Right atrium auricular region (tissue), 2 donors: ENCODE results near the gene BANF1. TPM values are rescaled to one million over a fixed set of nuclear protein-coding genes. Genes with fewer than 3 reads are reported as not detected.

Source experiments
- DNase-seq: peaks from one replicate; pipeline ENCODE4 v3.0.0-alpha.2; 2019; ENCODE audit warnings: low spot score
- H3K27ac ChIP-seq, 2 donors: fragments of 200-600 bp; sonication (generic); 1 replicate in 1 of 2; 2 replicates in 1 of 2; pipeline ENCODE4 v1.5.1; 2016 to 2019
- H3K27me3 ChIP-seq, 2 donors: fragments of 200-600 bp; sonication (generic); one replicate each; pipeline versions ENCODE4 v1.5.1 to v1.6.0; 2017 to 2019
- H3K36me3 ChIP-seq: fragments of 200-600 bp; sonication (generic); one replicate; pipeline ENCODE4 v1.5.1; 2016
- H3K4me1 ChIP-seq, 2 donors: fragments of 200-600 bp; sonication (generic); one replicate each; pipeline versions ENCODE4 v1.5.1 to v1.6.0; 2017 to 2019
- H3K4me3 ChIP-seq, 2 donors: fragments of 200-600 bp; sonication (generic); 1 replicate in 1 of 2; 2 replicates in 1 of 2; pipeline ENCODE4 v1.5.1; 2017 to 2019; ENCODE audit warnings: mild to moderate bottlenecking in 1 of 2, moderate library complexity in 1 of 2
- H3K9me3 ChIP-seq, 2 donors: fragments of 200-600 bp; sonication (generic); one replicate each; pipeline ENCODE4 v1.5.1; 2019
- total RNA-seq, 2 donors: library from RNA; depleted of rRNA; stranded (reverse); fragments of >200 nt; gene quantifications; one replicate each; pipeline ENCODE4 v1.1.0, GENCODE V29; 2016
- TF ChIP-seq, protein P1 (sequence below), 2 donors: fragments of 200-600 bp; sonication (generic); IDR thresholded peaks; one replicate each; pipeline ENCODE4 v1.5.1; 2019; ENCODE audit warnings: antibody characterized with exemption in 2 of 2

BANF1 gene
- total RNA-seq, 2 donors from 2014 or later = 66.6 to 85.5 TPM

DNA sequence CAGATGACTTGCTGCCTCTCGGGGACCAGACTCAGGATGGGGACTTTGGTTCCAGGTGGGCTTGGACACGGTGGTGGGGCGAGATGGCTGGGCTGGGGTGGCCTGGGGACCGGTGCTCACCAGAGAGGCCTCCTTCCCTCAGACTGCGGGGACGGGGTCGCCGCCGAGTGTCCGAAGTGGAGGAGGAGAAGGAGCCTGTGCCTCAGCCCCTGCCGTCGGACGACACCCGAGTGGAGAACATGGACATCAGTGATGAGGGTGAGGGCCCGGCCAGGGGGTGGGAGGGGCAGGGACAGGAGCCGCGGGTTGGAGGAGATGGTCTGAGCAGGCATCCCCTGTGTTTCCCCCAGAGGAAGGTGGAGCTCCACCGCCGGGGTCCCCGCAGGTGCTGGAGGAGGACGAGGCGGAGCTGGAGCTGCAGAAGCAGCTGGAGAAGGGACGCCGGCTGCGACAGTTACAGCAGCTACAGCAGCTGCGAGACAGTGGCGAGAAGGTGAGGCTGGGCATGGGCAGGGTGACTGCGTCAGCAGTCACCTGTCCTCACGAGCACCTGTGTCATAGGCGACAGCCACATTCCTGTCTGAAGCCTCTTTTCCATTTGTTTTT, 34.9 kb upstream of the BANF1 start:
- Histone ChIP-seq H3K27me3 (no peaks in the 10 kb centered on the region), H3K27ac (no peak overlapping the region), H3K36me3 (peaks cover 67% of the 10 kb centered on the region), H3K4me1 (peaks cover 0 to 15% of the 10 kb centered on the region in 2 donors), H3K4me3 (no peak overlapping the region), H3K9me3 (no peaks in the 10 kb centered on the region)
- DNase-seq = no peak
- TF ChIP-seq, protein P1, sequence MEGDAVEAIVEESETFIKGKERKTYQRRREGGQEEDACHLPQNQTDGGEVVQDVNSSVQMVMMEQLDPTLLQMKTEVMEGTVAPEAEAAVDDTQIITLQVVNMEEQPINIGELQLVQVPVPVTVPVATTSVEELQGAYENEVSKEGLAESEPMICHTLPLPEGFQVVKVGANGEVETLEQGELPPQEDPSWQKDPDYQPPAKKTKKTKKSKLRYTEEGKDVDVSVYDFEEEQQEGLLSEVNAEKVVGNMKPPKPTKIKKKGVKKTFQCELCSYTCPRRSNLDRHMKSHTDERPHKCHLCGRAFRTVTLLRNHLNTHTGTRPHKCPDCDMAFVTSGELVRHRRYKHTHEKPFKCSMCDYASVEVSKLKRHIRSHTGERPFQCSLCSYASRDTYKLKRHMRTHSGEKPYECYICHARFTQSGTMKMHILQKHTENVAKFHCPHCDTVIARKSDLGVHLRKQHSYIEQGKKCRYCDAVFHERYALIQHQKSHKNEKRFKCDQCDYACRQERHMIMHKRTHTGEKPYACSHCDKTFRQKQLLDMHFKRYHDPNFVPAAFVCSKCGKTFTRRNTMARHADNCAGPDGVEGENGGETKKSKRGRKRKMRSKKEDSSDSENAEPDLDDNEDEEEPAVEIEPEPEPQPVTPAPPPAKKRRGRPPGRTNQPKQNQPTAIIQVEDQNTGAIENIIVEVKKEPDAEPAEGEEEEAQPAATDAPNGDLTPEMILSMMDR (IDR thresholded peaks at IDR 0.05) = no peak

DNA sequence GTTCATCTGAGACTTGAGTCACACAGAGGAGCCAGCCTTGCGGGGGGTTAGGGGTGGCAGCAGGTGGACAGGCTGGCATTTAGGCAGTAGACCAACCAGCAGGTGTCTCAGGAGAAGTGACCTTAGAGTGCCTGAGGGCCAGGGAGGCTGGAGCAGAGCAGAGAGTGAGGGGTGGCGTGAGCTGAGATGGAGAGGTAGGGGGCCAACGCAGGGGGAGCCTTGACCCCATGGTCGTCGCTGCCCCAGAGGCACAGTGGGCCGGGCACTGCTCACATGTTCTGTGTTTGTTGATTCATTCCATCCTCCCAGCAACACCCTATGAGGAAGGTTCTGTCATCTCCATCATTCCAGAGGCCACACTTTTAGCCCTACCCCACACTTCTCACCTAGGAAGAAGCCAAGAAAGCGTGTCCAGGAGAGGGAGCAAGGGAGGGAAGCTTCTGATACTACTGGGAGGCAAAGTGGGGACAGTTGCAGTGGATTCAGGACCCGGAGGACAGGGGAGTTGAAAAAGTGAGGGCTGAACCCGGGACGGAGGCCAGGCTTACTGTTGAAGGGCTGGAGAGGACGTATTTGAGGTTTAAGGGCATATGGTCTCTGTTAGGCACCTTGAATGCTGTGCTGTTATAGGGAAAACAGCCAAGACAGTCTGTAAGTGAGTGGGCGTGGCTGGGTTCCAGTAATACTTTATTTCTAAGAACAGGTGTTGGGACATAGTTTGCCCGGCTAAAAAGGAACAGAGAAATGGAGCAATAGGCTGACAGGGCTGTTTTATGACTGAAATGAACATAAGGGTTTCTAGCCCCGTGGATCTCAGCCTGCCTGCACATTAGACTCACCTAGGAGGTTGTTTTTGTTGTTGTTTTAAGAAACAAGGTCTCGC, 33.5 kb upstream of the BANF1 start:
- DNase-seq = no peak
- H3K4me1 ChIP-seq = peaks cover 0 to under 1% of the 10 kb centered on the region in 2 donors
- H3K27me3 ChIP-seq = no peaks in the 10 kb centered on the region
- peaks cover 68% of the 10 kb centered on the region for H3K36me3 ChIP-seq
- no peak overlapping the region for H3K4me3 ChIP-seq
- H3K27ac ChIP-seq = no peak overlapping the region
- H3K9me3 ChIP-seq = no peaks in the 10 kb centered on the region
- TF ChIP-seq, protein P1 (IDR thresholded peaks at IDR 0.05) = no peak

GRCh38 chr11:65972116-65972515, 30.2 kb upstream of the BANF1 start:
- Histone ChIP-seq H3K4me3 (no peak overlapping the region), H3K36me3 (peaks cover 50% of the 10 kb centered on the region), H3K27ac (no peak overlapping the region), H3K9me3 (no peaks in the 10 kb centered on the region), H3K4me1 (no peaks in the 10 kb centered on the region), H3K27me3 (no peaks in the 10 kb centered on the region)
- DNase-seq = no peak
- TF ChIP-seq, protein P1 (IDR thresholded peaks at IDR 0.05) = no peak

GRCh38 chr11:65973439-65974110, 28.7 kb upstream of the BANF1 start:
- TF ChIP-seq, protein P1 (IDR thresholded peaks at IDR 0.05) = no peak
- no peaks in the 10 kb centered on the region for H3K9me3 ChIP-seq
- no peak overlapping the region for H3K27ac ChIP-seq
- DNase-seq = no peak
- H3K4me3 ChIP-seq = no peak overlapping the region
- H3K27me3 ChIP-seq = no peaks in the 10 kb centered on the region
- H3K4me1 ChIP-seq = no peaks in the 10 kb centered on the region
- H3K36me3 ChIP-seq = peaks cover 50% of the 10 kb centered on the region

GRCh38 chr11:65975771-65976170, 26.5 kb upstream of the BANF1 start:
- H3K36me3 ChIP-seq = peaks cover 41% of the 10 kb centered on the region
- H3K4me1 ChIP-seq = no peaks in the 10 kb centered on the region
- no peak overlapping the region for H3K27ac ChIP-seq
- H3K9me3 ChIP-seq = no peaks in the 10 kb centered on the region
- no peak overlapping the region for H3K4me3 ChIP-seq
- TF ChIP-seq, protein P1 (IDR thresholded peaks at IDR 0.05) = no peak
- H3K27me3 ChIP-seq = no peaks in the 10 kb centered on the region
- DNase-seq = no peak
